Fibroblast of skin of scalp (primary cell): ENCODE results near the gene ZNF816.
A peak's percentile ranks its signal among the peaks of the same experiment; 100 is the strongest.
"Not testable (repeated sequence)": the region's sequence is repeated elsewhere in the genome, so short reads cannot be mapped to it uniquely, and the experiment has no call there.

Experiments
- DNase-seq: peaks from one replicate; pipeline ENCODE4 v3.0.0-alpha.2; 2013

ZNF816 gene

GRCh38 chr19:52924641-52925040 is 38.0 kb downstream of the ZNF816 start:
- not testable (repeated sequence) for DNase-seq

- peak; percentile 2 for DNase-seq
These were observed 38.7 kb downstream of the ZNF816 start for GRCh38 chr19:52923778-52924593.

- peak; percentile 82 for DNase-seq
These were observed 39.6 kb downstream of the ZNF816 start, which contains the start of gene ZNF888 for GRCh38 chr19:52922841-52923777. TSS of gene ZNF888 (minus strand) at chr19:52923428. CDS start at chr19:52917873, 5,555 bp downstream.

GRCh38 chr19:52917531-52917930 is 45.1 kb downstream of the ZNF816 start:
- DNase-seq: no peak

GRCh38 chr19:52910648-52911047 is 52.0 kb downstream of the ZNF816 start:
- DNase-seq: no peak

GRCh38 chr19:52904052-52904780 is 58.5 kb downstream of the ZNF816 start:
- not testable (repeated sequence) for DNase-seq

GRCh38 chr19:52901842-52902241 is 60.8 kb downstream of the ZNF816 start:
- no peak for DNase-seq
